ENCODE results near the gene CABLES1.
"Not testable (repeated sequence)": the region's sequence is repeated elsewhere in the genome, so short reads cannot be mapped to it uniquely, and the experiment has no call there.

Gene CABLES1

GRCh38 chr18:23105030-23105429 is 30.3 kb upstream of the CABLES1 start:
- H3K4me3 ChIP-seq (ENCODE audit: low read depth, low read length): no peak overlapping the region
- TF ChIP-seq CTCF (IDR thresholded peaks at IDR 0.05; ENCODE audit: low read depth, low read length): no peak

GRCh38 chr18:23105581-23106219 is 29.6 kb upstream of the CABLES1 start:
- no peak overlapping the region for H3K4me3 ChIP-seq (ENCODE audit: low read depth, low read length)
- no peak for TF ChIP-seq CTCF (IDR thresholded peaks at IDR 0.05; ENCODE audit: low read depth, low read length)

- no peak for TF ChIP-seq CTCF (IDR thresholded peaks at IDR 0.05; ENCODE audit: low read depth, low read length)
- H3K4me3 ChIP-seq (ENCODE audit: low read depth, low read length): 0 out of 2 replicates have a peak overlapping the region, but pooled peaks have one; percentile 18
Observed at GRCh38 chr18:23106575-23106974, 28.7 kb upstream of the CABLES1 start.

GRCh38 chr18:23107718-23108117 is 27.6 kb upstream of the CABLES1 start:
- no peak overlapping the region for H3K4me3 ChIP-seq (ENCODE audit: low read depth, low read length)
- TF ChIP-seq CTCF (IDR thresholded peaks at IDR 0.05; ENCODE audit: low read depth, low read length): no peak

GRCh38 chr18:23108496-23108895 is 26.8 kb upstream of the CABLES1 start:
- no peak for TF ChIP-seq CTCF (IDR thresholded peaks at IDR 0.05; ENCODE audit: low read depth, low read length)
- no peak overlapping the region for H3K4me3 ChIP-seq (ENCODE audit: low read depth, low read length)

GRCh38 chr18:23109163-23109562 is 26.1 kb upstream of the CABLES1 start:
- H3K4me3 ChIP-seq (ENCODE audit: low read depth, low read length): not testable (repeated sequence)

- TF ChIP-seq CTCF (IDR thresholded peaks at IDR 0.05; ENCODE audit: low read depth, low read length): no peak
- H3K4me3 ChIP-seq (ENCODE audit: low read depth, low read length): no peak overlapping the region
Observed at GRCh38 chr18:23113576-23113975, 21.7 kb upstream of the CABLES1 start.

Data from WI38 (cell line).